AG04450 (cell line): Measurements from ENCODE around the gene FAM163A. TPM values are rescaled to one million over a fixed set of nuclear protein-coding genes. Genes with fewer than 3 reads are reported as not detected.

Experiments
- CTCF ChIA-PET: fragments of 300-600, 350-600 bp; formaldehyde crosslinking; extraction: SDS; loops from one replicate; lab custom pipeline; 2022; ENCODE audit warnings: antibody characterized with exemption, inconsistent platforms; lab: Charles Lee
- POLR2A ChIA-PET: fragments of 350-600 bp; formaldehyde crosslinking; extraction: SDS; loops from one replicate; lab custom pipeline; 2021; ENCODE audit warnings: antibody characterized with exemption, inconsistent platforms; lab: Yijun Ruan, JAX
- DNase-seq: peaks from one replicate; pipeline ENCODE4 v3.0.0-alpha.2; 2011; ENCODE audit warnings: low read depth, low spot score
- H3K27ac ChIP-seq: one replicate; pipeline ENCODE4 v1.5.1; 2012; ENCODE audit warnings: low read depth, low read length, control low read depth
- H3K27me3 ChIP-seq: one replicate; pipeline ENCODE4 v1.6.0; 2012; ENCODE audit warnings: low read length; ENCODE audit not compliant: control insufficient read depth, insufficient read depth
- H3K4me3 ChIP-seq: 2 replicates; pipeline ENCODE4 v1.5.1; 2011; ENCODE audit warnings: mild to moderate bottlenecking, low read depth, low read length, control low read depth
- H3K9me3 ChIP-seq: 2 replicates; pipeline ENCODE4 v1.5.1; 2012; ENCODE audit warnings: low read length; ENCODE audit not compliant: control insufficient read depth, insufficient read depth
- polyA plus RNA-seq: library from polyadenylated mRNA; depleted of rRNA; stranded (reverse); fragments of >200 nt; gene quantifications from 2 replicates; pipeline ENCODE4 v1.2.3, GENCODE V29; 2011
- TF ChIP-seq, protein P1 (sequence below): IDR thresholded peaks from 2 replicates; pipeline ENCODE4 v1.5.1; 2011; ENCODE audit warnings: low read depth, low read length, control low read depth, inconsistent platforms

Gene FAM163A
- polyA plus RNA-seq, 1 experiment: not detected

DNA sequence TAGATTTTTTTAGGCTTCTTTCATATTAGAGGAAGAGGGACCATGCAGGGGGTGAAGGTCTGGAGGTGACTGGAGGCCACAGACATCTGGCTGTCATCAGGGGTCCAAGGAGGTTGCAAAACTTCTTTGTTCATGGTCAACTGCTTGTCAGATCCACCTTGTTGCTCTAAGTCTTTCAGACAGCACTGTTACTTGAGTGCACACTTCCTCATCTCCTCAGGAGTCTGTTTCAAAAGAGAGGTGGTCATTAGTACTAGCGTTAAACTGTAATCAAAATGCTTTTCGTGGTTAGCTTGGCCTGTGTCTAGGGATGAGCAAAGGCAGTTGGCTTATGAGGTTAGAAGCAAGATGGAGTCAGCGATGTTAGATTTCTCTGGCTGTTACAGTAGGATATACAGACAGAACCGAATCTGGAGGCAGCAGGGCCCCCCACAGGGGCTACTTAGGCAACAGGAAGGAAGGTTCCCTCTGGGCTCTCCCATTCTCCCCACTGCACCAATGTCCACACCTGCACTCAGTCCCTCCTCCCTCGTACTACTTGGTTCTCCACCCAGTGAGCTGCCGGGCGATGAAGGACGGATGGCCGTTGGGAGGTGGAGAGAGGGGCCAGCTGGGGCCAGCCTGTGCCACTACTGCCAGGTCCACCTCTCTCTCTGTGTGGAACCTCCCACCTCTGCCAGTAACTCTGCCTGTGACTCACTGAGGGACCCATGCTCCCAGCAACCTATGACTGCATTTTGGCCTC lies 77.3 kb downstream of the FAM163A start:
- Histone ChIP-seq H3K4me3 (no peak overlapping the region), H3K9me3 (no peaks in the 10 kb centered on the region), H3K27ac (no peak overlapping the region), H3K27me3 (peaks cover 7% of the 10 kb centered on the region)
- TF ChIP-seq, protein P1, sequence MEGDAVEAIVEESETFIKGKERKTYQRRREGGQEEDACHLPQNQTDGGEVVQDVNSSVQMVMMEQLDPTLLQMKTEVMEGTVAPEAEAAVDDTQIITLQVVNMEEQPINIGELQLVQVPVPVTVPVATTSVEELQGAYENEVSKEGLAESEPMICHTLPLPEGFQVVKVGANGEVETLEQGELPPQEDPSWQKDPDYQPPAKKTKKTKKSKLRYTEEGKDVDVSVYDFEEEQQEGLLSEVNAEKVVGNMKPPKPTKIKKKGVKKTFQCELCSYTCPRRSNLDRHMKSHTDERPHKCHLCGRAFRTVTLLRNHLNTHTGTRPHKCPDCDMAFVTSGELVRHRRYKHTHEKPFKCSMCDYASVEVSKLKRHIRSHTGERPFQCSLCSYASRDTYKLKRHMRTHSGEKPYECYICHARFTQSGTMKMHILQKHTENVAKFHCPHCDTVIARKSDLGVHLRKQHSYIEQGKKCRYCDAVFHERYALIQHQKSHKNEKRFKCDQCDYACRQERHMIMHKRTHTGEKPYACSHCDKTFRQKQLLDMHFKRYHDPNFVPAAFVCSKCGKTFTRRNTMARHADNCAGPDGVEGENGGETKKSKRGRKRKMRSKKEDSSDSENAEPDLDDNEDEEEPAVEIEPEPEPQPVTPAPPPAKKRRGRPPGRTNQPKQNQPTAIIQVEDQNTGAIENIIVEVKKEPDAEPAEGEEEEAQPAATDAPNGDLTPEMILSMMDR: no peak
- POLR2A ChIA-PET: no interaction called here
- CTCF ChIA-PET: interaction anchor here (7.3 kb wide), 1 partner anchor 10 kb away, joined by 77 read pairs; no protein-coding TSS in a partner anchor
- no peak for DNase-seq

DNA sequence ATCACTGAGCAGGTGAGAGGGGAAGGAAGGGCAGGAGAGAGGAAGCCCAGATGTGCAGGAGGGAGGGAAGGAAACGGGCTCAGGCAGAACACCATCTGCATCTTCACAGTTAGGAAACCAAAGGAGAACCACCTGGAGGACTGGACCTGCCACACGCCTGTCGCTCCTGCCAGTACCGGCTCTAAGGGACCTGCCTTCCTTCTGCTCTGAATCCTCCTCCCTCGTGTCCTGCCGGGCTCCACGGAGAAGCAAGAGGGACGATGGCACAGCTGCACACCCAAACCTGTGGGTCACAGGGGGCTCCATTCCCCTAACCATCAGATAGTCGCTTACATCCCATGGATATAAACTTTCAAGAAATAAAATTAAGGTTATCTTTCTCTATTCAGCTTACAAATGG lies 78.4 kb downstream of the FAM163A start:
- Histone ChIP-seq H3K9me3 (no peaks in the 10 kb centered on the region; the same call in 1 of the 2 replicates), H3K4me3 (no peak overlapping the region), H3K27ac (no peak overlapping the region), H3K27me3 (peaks cover 7% of the 10 kb centered on the region)
- TF ChIP-seq, protein P1: no peak
- no peak for DNase-seq
- POLR2A ChIA-PET: interaction anchor here (0.7 kb wide), 1 partner anchor 10 kb away, joined by 4 read pairs; no protein-coding TSS in a partner anchor
- CTCF ChIA-PET: interaction anchor here (7.3 kb wide), 1 partner anchor 11 kb away, joined by 77 read pairs; no protein-coding TSS in a partner anchor

GRCh38 chr1:179822065-179822464 lies 79.0 kb downstream of the FAM163A start:
- no peak overlapping the region for H3K4me3 ChIP-seq
- POLR2A ChIA-PET: interaction anchor here (0.7 kb wide), 1 partner anchor 10 kb away, joined by 4 read pairs; no protein-coding TSS in a partner anchor
- DNase-seq: no peak
- TF ChIP-seq, protein P1: no peak
- CTCF ChIA-PET: interaction anchor here (2.1 to 7.3 kb wide), 3 partner anchors 8 to 116 kb away, joined by 10 to 97 read pairs (median 77); no protein-coding TSS in a partner anchor
- no peaks in the 10 kb centered on the region; the same call in 1 of the 2 replicates for H3K9me3 ChIP-seq
- peaks cover 7% of the 10 kb centered on the region for H3K27me3 ChIP-seq
- no peak overlapping the region for H3K27ac ChIP-seq

- no peak overlapping the region for H3K4me3 ChIP-seq
- DNase-seq: no peak
- no peaks in the 10 kb centered on the region; the same call in 1 of the 2 replicates for H3K9me3 ChIP-seq
- peaks cover 15% of the 10 kb centered on the region for H3K27me3 ChIP-seq
- TF ChIP-seq, protein P1: no peak
- CTCF ChIA-PET: interaction anchor here (2.1 to 7.3 kb wide), 3 partner anchors 10 to 117 kb away, joined by 10 to 97 read pairs (median 77); no protein-coding TSS in a partner anchor
- H3K27ac ChIP-seq: no peak overlapping the region
- POLR2A ChIA-PET: no interaction called here
Observed at GRCh38 chr1:179823693-179824092, 80.6 kb downstream of the FAM163A start.

DNA sequence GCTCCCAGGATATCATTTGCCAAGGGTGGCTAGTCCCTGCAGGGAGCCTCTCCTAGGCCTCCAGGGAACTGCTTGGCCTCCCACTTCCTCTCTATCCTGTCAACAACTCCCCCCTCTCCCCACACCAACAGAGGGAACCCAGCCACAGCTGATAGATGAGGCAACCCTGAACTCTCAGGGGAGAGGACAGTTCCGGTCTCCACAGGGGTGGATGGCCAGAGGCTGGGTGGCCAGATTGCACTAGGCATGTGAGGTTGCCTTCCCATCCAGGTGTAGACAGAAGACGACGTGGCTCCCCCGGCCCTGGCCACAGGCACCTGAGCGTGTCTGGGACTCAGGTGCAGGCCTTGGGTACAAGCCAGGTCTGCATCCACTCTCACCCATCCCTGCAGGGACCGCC lies 81.2 kb downstream of the FAM163A start:
- DNase-seq: no peak
- H3K27me3 ChIP-seq: peaks cover 15% of the 10 kb centered on the region
- no peak overlapping the region for H3K27ac ChIP-seq
- ChIA-PET CTCF (interaction anchor here (6.4 to 7.3 kb wide), 2 partner anchors 10 to 14 kb away, joined by 77 to 97 read pairs; no protein-coding TSS in a partner anchor), POLR2A (no interaction called here)
- TF ChIP-seq, protein P1: no peak
- no peak overlapping the region for H3K4me3 ChIP-seq
- H3K9me3 ChIP-seq: no peaks in the 10 kb centered on the region; the same call in 1 of the 2 replicates
